ENCODE measurements around the gene DNAJC10.
"Not testable (repeated sequence)": the region's sequence is repeated elsewhere in the genome, so short reads cannot be mapped to it uniquely, and the experiment has no call there.

The DNAJC10 gene

DNA sequence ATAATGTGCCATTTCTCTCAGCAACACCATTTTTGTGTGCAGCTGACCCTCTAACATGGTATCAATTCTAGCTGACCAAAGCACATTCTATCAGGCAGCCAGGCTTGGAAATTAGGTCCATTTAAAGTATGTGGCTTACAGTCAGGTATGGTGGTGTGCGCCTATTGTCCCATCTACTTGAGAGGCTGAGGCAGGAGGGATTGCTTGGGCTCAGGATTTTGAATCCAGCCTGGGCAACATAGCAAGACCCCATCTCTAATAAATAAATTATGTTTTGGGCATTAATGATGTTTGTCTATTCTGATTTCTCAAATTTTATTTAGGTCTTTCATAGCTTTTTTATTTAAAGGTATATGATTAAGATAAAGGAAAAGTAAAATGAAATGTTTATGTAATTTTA is 63.3 kb downstream of the DNAJC10 start:
- Histone ChIP-seq H3K36me3 (ENCODE audit: control insufficient read depth, insufficient read depth, low read length) (peaks cover 11% of the 10 kb centered on the region), H3K4me3 (ENCODE audit: insufficient read depth, low read depth, low read length, poor library complexity, severe bottlenecking) (no peak overlapping the region), H3K27ac (ENCODE audit: insufficient read depth, low read length, poor library complexity, severe bottlenecking) (no peak overlapping the region), H3K27me3 (replicated peaks; ENCODE audit: control insufficient read depth, insufficient read depth, low read length, poor library complexity, severe bottlenecking) (no peaks in the 10 kb centered on the region), H3K9me3 (ENCODE audit: control insufficient read depth, low read length) (no peaks in the 10 kb centered on the region), H3K4me1 (ENCODE audit: control insufficient read depth, insufficient read depth, low read length, poor library complexity, severe bottlenecking) (no peaks in the 10 kb centered on the region)
- DNase-seq = no peak

DNA sequence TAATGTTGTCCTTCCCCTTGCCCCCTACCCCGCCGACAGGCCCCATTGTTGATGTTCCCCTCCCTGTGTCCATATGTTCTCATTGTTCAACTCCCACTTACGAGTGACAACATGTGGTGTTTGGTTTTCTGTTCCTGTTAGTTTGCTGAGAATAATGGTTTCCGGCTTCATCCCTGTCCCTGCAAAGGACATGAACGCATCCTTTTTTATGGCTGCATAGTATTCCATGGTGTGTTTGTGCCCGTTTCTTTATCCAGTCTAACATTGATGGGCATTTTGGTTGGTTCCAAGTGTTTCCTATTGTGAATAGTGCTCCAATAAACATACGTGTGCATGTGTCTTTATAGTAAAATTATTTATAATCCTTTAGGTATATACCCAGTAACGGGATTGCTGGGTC is 65.0 kb downstream of the DNAJC10 start:
- H3K4me3 ChIP-seq (ENCODE audit: insufficient read depth, low read depth, low read length, poor library complexity, severe bottlenecking); H3K27me3 ChIP-seq (replicated peaks; ENCODE audit: control insufficient read depth, insufficient read depth, low read length, poor library complexity, severe bottlenecking); DNase-seq; H3K4me1 ChIP-seq (ENCODE audit: control insufficient read depth, insufficient read depth, low read length, poor library complexity, severe bottlenecking); H3K27ac ChIP-seq (ENCODE audit: insufficient read depth, low read length, poor library complexity, severe bottlenecking); H3K9me3 ChIP-seq (ENCODE audit: control insufficient read depth, low read length): not testable (repeated sequence)
- H3K36me3 ChIP-seq (ENCODE audit: control insufficient read depth, insufficient read depth, low read length) = peaks cover 11% of the 10 kb centered on the region

DNA sequence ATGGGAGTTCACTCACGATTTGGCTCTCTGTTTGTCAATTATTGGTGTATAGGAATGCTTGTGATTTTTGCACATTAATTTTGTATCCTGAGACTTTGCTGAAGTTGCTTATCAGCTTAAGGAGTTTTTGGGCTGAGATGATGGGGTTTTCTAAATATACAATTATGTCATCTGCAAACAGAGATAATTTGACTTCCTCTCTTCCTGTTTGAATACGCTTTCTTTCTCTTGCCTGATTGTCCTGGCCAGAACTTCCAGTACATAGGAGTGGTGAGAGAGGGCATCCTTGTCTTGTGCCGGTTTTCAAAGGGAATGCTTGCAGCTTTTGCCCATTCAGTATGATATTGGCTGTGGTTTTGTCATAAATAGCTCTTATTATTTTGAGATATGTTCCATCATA is 66.6 kb downstream of the DNAJC10 start:
- H3K4me1 ChIP-seq (ENCODE audit: control insufficient read depth, insufficient read depth, low read length, poor library complexity, severe bottlenecking); H3K9me3 ChIP-seq (ENCODE audit: control insufficient read depth, low read length); H3K36me3 ChIP-seq (ENCODE audit: control insufficient read depth, insufficient read depth, low read length); H3K4me3 ChIP-seq (ENCODE audit: insufficient read depth, low read depth, low read length, poor library complexity, severe bottlenecking); H3K27me3 ChIP-seq (replicated peaks; ENCODE audit: control insufficient read depth, insufficient read depth, low read length, poor library complexity, severe bottlenecking); H3K27ac ChIP-seq (ENCODE audit: insufficient read depth, low read length, poor library complexity, severe bottlenecking); DNase-seq: not testable (repeated sequence)

DNA sequence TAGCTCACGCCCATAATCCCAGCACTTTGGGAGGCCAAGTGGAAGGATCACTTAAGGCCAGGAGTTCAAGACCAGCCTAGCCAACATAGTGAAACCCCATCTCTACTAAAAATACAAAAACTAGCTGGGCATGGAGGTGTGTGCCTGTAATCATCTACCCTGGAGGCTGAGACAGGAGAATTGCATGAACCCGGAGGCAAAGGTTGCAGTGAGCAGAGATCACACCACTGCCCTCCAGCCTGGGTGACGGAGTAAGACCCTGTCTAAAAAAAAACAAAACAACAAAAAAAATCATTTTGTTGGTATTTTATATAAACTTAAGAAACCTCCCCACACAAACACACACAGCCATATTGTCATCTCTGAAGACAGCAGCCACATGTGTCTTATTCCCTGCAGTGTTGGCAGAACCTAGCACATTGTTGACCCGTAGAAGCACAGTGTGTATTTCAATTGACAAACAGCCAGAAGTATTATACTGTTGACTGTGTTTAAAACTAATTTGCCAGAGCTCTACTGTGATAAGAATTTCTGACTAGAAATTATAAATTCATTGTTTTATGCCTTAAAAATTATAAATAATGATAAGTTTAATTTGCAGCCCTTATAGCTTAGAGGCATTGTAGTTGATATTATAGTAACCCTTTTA is 68.1 kb downstream of the DNAJC10 start:
- no peak for DNase-seq
- no peak overlapping the region for H3K4me3 ChIP-seq (ENCODE audit: insufficient read depth, low read depth, low read length, poor library complexity, severe bottlenecking)

DNA sequence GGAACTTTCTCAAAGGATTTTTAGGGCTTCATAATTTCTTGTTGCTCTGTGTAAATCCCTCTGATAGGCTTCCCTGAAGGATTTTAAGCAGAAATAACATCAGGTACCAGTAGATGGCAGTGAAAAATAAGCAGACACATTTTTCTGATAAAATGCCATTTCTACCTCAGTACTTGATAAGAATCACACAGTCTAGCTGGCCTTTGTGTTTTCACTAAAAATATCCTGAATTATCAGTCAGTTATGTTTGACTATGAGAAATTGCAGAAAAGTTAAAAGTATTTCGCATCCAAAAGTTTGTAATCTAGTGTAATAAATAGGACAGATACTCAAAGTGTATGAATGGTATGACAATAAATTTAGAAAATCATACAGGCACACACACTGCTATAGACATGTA is 68.7 kb downstream of the DNAJC10 start:
- DNase-seq = no peak
- no peak overlapping the region for H3K27ac ChIP-seq (ENCODE audit: insufficient read depth, low read length, poor library complexity, severe bottlenecking)
- H3K9me3 ChIP-seq (ENCODE audit: control insufficient read depth, low read length) = no peaks in the 10 kb centered on the region
- no peak overlapping the region for H3K4me3 ChIP-seq (ENCODE audit: insufficient read depth, low read depth, low read length, poor library complexity, severe bottlenecking)
- H3K4me1 ChIP-seq (ENCODE audit: control insufficient read depth, insufficient read depth, low read length, poor library complexity, severe bottlenecking) = no peaks in the 10 kb centered on the region
- H3K36me3 ChIP-seq (ENCODE audit: control insufficient read depth, insufficient read depth, low read length) = peaks cover 6% of the 10 kb centered on the region
- no peaks in the 10 kb centered on the region for H3K27me3 ChIP-seq (replicated peaks; ENCODE audit: control insufficient read depth, insufficient read depth, low read length, poor library complexity, severe bottlenecking)

More for the DNA sequence above, 68.1 kb downstream of the DNAJC10 start:
- H3K4me1 ChIP-seq (ENCODE audit: control insufficient read depth, insufficient read depth, low read length, poor library complexity, severe bottlenecking) = no peaks in the 10 kb centered on the region
- peaks cover 6% of the 10 kb centered on the region for H3K36me3 ChIP-seq (ENCODE audit: control insufficient read depth, insufficient read depth, low read length)
- no peaks in the 10 kb centered on the region for H3K27me3 ChIP-seq (replicated peaks; ENCODE audit: control insufficient read depth, insufficient read depth, low read length, poor library complexity, severe bottlenecking)
- H3K27ac ChIP-seq (ENCODE audit: insufficient read depth, low read length, poor library complexity, severe bottlenecking) = no peak overlapping the region
- no peaks in the 10 kb centered on the region for H3K9me3 ChIP-seq (ENCODE audit: control insufficient read depth, low read length)

DNA sequence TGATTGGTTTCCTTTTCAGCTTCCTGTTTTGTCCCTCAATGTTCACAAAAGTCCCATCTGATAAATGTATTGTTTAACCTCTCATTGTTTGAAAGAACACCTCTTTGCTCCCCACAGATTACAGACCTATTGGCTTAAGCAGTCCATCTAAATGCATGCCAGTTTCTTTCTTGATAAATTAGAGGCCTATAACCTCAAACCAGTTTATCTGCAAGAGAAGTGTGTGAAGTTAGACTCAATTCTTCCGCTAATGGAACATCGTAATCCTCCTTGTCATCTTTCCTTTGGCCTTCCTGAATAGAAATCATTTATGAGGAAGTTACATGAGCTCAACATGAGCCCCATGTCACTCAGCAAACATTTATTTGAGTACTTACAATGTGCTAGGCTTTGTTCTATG is 76.4 kb downstream of the DNAJC10 start:
- H3K9me3 ChIP-seq (ENCODE audit: control insufficient read depth, low read length) = no peaks in the 10 kb centered on the region
- no peaks in the 10 kb centered on the region for H3K27me3 ChIP-seq (replicated peaks; ENCODE audit: control insufficient read depth, insufficient read depth, low read length, poor library complexity, severe bottlenecking)
- no peaks in the 10 kb centered on the region for H3K4me1 ChIP-seq (ENCODE audit: control insufficient read depth, insufficient read depth, low read length, poor library complexity, severe bottlenecking)
- no peak overlapping the region for H3K4me3 ChIP-seq (ENCODE audit: insufficient read depth, low read depth, low read length, poor library complexity, severe bottlenecking)
- no peak overlapping the region for H3K27ac ChIP-seq (ENCODE audit: insufficient read depth, low read length, poor library complexity, severe bottlenecking)
- no peaks in the 10 kb centered on the region for H3K36me3 ChIP-seq (ENCODE audit: control insufficient read depth, insufficient read depth, low read length)
- no peak for DNase-seq

DNA sequence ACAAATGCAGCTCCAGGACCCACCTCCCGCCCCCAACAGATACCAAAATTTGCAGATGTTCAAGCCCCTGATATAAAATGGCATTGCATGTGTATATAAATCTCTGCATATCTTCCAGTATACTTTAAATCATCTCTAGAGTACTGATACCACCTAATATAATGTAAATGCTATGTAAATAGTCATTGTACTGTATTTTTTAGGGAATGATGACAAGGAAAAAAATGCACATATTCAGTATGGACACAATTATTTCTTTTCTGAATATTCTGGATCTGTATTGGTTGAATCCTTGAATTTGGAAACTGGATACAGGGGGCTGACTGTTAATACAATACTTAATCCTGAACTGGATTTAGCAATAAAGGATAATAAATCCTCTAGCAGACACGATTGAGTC is 82.7 kb downstream of the DNAJC10 start:
- peaks cover 6% of the 10 kb centered on the region for H3K27me3 ChIP-seq (replicated peaks; ENCODE audit: control insufficient read depth, insufficient read depth, low read length, poor library complexity, severe bottlenecking)
- no peaks in the 10 kb centered on the region for H3K36me3 ChIP-seq (ENCODE audit: control insufficient read depth, insufficient read depth, low read length)
- H3K4me1 ChIP-seq (ENCODE audit: control insufficient read depth, insufficient read depth, low read length, poor library complexity, severe bottlenecking) = no peaks in the 10 kb centered on the region
- H3K4me3 ChIP-seq (ENCODE audit: insufficient read depth, low read depth, low read length, poor library complexity, severe bottlenecking) = no peak overlapping the region
- H3K9me3 ChIP-seq (ENCODE audit: control insufficient read depth, low read length) = no peaks in the 10 kb centered on the region
- H3K27ac ChIP-seq (ENCODE audit: insufficient read depth, low read length, poor library complexity, severe bottlenecking) = no peak overlapping the region
- DNase-seq = no peak

DNA sequence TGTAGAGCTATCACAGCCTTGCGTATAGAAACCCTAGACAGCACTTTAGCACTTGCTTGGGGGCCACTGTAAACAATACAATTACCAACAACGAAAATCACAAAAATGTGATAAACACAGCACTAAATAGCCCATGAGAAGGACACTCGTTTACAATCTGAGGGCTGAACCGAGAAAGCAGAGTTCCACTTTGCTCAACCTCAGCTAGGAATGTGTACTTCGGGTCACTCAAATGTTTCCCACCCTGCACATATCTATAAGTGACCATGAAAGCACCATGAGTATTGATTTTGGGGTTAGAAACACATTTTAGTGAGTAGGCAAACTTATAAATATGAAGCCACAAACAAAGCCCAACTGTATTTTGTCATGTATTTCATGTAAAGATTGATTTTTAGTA is 88.1 kb downstream of the DNAJC10 start:
- Histone ChIP-seq H3K36me3 (ENCODE audit: control insufficient read depth, insufficient read depth, low read length) (no peaks in the 10 kb centered on the region), H3K27me3 (replicated peaks; ENCODE audit: control insufficient read depth, insufficient read depth, low read length, poor library complexity, severe bottlenecking) (peaks cover 2% of the 10 kb centered on the region), H3K4me3 (ENCODE audit: insufficient read depth, low read depth, low read length, poor library complexity, severe bottlenecking) (no peak overlapping the region), H3K9me3 (ENCODE audit: control insufficient read depth, low read length) (no peaks in the 10 kb centered on the region), H3K27ac (ENCODE audit: insufficient read depth, low read length, poor library complexity, severe bottlenecking) (no peak overlapping the region), H3K4me1 (ENCODE audit: control insufficient read depth, insufficient read depth, low read length, poor library complexity, severe bottlenecking) (no peaks in the 10 kb centered on the region)
- no peak for DNase-seq

DNA sequence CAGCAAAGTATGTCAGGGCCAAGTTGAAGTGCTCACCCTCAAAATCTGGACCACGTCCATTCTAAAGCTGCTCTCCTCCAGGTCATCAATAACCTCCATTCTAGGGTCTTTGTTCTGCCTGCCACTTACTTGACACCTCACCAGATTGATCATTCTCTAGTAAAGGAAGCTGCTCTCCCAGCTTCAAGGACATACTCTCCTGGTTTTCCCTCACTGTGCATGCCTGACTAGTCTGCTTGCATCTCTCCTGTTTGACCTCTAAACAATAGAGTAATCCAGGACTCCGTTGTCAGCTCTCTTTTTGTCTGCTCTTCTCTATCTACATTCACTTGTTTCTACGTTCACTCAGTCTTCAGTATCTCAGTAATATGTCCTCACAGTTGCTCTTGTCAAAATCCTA is 91.3 kb downstream of the DNAJC10 start:
- DNase-seq = no peak
- Histone ChIP-seq H3K27ac (ENCODE audit: insufficient read depth, low read length, poor library complexity, severe bottlenecking) (no peak overlapping the region), H3K9me3 (ENCODE audit: control insufficient read depth, low read length) (no peaks in the 10 kb centered on the region), H3K36me3 (ENCODE audit: control insufficient read depth, insufficient read depth, low read length) (no peaks in the 10 kb centered on the region), H3K27me3 (replicated peaks; ENCODE audit: control insufficient read depth, insufficient read depth, low read length, poor library complexity, severe bottlenecking) (peaks cover 2% of the 10 kb centered on the region), H3K4me1 (ENCODE audit: control insufficient read depth, insufficient read depth, low read length, poor library complexity, severe bottlenecking) (no peaks in the 10 kb centered on the region), H3K4me3 (ENCODE audit: insufficient read depth, low read depth, low read length, poor library complexity, severe bottlenecking) (no peak overlapping the region)

DNA sequence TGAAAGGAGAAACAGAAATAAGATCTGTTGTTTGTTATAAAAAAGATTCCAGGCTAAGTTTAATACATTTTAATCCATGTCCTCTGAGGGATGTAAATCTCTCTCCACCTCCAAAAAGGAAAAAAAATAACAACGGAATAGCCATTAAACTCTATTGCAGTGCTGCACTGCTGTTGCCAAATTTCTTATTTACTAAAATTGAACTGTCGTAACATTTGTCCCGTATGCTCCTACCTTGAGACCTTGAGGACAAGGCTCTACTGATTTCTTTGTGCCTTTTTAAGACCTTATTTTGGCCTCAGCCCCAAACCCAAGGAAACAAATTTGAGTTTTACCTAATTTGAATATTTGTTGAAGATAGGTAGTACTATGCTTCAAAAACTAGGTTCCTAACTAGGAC is 94.0 kb downstream of the DNAJC10 start:
- H3K27me3 ChIP-seq (replicated peaks; ENCODE audit: control insufficient read depth, insufficient read depth, low read length, poor library complexity, severe bottlenecking) = peaks cover 2% of the 10 kb centered on the region
- H3K9me3 ChIP-seq (ENCODE audit: control insufficient read depth, low read length) = no peaks in the 10 kb centered on the region
- no peaks in the 10 kb centered on the region for H3K4me1 ChIP-seq (ENCODE audit: control insufficient read depth, insufficient read depth, low read length, poor library complexity, severe bottlenecking)
- no peaks in the 10 kb centered on the region for H3K36me3 ChIP-seq (ENCODE audit: control insufficient read depth, insufficient read depth, low read length)
- no peak overlapping the region for H3K27ac ChIP-seq (ENCODE audit: insufficient read depth, low read length, poor library complexity, severe bottlenecking)
- no peak overlapping the region for H3K4me3 ChIP-seq (ENCODE audit: insufficient read depth, low read depth, low read length, poor library complexity, severe bottlenecking)
- no peak for DNase-seq

Measured in effector memory CD4-positive, alpha-beta T cell (primary cell).